Stimulated activated CD8-positive, alpha-beta memory T cell treated with anti-CD3 and anti-CD28 coated beads, Interleukin-12 subunit alpha, Interleukin-12 subunit beta, amount 100 ng/mL, for 4 hours (primary cell): ENCODE results near the gene ABLIM1.

Experiments
- DNase-seq: peaks from one replicate; pipeline ENCODE4 v3.0.0-alpha.2; 2020; ENCODE audit warnings: low read depth

The ABLIM1 gene

DNA sequence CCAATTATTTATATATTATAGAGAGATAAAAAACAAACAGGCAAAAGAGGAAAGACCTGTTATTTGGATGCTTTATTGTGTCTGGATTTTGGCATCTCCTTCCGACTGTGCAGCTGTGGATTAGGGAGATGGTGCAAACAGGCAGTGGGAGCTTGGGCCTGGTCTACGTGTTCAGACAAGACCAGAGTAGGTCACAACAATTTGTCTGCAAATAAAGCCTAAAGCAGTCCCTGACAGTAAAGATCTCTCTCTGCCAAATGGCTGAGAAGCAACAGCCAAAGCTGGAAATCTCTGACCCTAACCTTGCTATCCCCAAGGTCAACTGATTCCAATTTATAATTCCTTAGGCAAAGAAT is 82.0 kb downstream of the ABLIM1 start:
- no peak for DNase-seq

DNA sequence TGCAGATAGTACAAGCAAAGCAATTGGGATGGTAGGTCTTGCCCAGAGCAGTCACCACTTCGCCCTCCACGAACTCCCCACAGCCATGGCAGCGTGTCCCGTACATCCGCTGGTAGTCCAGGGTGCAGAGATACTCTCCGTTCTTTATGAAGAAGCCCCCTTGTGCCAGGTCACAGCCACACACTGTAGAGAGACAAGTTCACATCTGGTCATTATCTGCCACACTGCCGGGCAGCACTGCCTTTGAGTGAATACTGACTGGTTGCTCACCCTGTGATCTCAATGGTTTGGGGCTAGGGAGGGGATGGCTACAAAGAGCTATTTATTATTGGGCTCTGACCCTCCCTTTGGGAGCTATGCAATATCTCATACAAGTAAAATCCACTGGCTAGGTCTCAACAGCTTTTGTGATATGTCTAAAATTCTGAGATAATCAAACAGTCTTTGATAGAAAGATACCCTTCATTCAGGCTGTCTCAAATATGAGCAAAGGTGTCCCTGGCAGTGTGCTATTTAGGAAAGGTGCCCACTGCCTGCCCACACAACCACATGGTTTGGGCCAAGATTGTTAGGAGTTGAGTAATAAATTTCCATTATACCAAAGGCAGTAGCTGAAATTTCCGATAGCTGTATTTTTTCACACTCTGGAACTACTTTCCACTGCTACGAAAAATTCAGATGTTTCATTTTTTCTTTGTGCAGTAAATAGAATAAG is 82.5 kb downstream of the ABLIM1 start:
- no peak for DNase-seq

DNA sequence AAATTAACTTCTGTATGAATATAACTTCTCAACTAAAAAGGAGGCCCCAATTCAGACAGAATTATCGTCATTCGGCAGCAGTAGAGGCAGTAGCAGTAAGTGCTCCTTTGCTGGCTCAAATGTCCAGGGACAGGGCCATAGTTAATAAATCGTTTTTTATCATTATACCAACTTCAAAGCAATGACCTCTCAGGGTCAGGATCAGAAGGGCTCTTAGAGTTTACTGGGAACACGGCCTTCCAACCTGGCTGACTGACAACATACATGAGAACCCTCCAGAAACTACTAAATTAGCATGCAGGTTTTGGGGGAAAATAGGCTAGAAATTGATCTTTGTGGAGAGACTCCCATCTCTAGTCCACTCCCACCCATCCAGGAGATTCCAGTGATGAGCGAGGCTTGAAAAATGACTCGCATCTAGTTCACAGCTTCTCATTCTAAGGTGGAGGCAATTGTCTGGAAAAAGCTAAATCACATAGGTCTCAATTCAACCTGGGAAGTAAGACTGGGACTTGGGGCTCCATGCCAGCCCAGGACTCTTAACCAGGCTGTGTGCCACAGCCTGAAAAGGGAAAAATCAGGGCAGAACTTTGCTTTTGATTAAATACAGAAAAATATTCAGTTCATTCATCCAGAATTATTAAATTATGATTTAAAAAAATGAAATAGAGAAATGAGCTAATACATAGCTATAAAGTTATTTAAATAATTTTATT is 84.6 kb downstream of the ABLIM1 start:
- no peak for DNase-seq

DNA sequence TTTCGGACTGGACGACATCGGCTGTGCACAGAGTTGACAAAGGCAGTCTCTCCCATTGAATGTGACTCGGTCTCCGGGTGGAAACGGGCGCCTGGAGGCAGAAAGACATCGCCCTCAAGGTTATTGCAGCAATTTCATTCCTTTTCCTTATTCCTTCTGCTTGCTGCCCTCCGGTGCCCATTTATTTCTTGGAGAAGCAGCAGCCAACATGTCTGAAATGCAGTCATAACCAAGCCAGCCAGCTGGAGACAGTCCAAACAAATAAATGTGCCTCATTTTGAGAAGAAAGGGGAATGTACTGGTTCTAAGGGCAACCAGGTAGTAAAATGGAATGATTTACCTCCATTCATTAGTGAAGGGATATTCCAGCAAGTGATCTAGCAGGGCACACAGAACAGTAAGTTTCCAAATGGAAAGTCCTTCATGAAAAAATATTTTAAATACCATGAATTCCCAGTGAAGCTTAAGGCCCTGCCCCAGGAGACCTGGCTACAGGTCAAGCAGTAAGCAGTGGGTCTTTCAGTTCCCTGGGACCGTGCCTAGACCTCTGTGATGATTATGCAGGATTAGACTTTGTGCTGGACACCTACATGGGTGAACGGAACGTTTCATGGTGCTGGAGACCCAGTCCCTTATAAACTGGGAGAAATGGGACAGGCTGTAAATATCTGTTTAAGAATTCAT is 86.6 kb downstream of the ABLIM1 start:
- DNase-seq: no peak

DNA sequence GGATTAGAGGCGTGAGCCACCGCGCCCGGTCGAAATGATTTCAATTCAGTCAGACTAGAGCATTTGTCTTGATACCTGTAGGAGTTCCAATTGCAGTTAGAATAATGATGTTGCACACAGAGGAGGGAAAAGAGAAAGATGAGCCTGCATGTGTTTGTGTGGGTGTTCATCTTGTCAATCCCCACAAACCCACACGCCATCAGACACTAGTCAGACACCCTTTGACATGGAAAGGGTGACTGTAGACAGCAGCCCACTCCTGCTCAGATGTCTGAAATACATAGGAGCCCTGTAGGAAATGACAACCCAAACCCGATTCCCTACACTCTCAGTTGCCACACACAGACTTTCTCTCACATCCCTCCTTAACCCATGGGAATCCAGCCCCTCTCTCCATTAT is 92.0 kb downstream of the ABLIM1 start:
- no peak for DNase-seq

DNA sequence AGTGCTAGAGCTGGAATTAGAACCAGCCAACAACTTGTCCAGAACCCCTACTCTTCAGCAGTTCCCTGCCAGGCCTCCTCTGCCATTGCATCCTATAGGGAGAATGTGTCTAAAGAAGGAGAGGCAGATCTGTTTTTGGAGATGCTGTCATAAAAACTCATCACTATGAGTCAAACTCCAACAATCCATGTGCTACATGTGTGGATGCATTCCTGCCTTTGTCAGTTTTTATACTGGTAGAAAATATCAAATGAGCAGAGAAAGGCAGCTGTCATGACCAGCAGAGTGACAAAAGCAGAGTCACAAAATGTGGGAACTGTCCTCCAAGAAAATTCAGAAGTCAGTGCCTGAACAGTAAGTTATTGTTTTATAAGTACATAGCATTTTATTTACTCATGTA is 93.0 kb downstream of the ABLIM1 start:
- DNase-seq: no peak

DNA sequence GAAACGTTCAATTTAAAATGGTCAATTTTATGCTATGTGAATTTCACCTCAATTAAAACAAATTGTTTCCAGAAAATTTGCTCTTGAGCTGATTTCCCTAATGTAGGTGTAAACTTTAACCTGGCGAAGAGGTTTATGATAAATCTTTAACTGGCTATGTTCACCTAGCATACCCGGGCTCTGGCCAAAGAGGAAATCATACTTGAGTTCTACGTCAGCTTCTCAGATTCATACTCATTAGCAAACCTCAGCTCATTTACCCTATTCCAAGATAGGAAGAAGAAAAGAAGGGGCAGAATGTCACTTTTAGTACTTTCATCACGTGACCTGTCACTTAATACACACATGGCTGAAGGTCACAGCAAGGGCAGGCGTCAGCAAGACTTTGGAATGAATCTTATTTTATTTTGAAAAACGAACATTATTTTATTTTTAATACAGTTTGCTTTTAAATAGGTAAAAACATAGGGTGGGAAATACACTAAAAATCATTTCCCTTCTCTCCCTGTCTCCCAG is 97.0 kb downstream of the ABLIM1 start:
- DNase-seq: no peak

DNA sequence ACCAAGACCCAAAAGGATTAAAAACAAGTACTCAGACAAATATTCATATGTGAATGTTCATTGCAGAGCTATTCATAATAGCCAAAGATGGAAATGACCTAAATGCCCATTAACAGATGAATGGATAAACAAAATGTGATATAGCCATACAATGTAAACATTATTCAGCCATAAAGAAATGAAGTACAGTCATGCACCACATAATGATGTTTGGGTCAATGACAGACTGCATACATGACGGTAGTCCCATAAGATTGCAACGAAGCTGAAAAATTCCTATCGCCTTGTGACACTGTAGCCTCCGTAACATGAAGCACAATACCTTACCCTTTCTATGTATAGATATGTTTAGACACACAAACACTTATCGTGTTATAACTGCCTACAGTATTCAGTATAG is 97.9 kb downstream of the ABLIM1 start:
- no peak for DNase-seq

DNA sequence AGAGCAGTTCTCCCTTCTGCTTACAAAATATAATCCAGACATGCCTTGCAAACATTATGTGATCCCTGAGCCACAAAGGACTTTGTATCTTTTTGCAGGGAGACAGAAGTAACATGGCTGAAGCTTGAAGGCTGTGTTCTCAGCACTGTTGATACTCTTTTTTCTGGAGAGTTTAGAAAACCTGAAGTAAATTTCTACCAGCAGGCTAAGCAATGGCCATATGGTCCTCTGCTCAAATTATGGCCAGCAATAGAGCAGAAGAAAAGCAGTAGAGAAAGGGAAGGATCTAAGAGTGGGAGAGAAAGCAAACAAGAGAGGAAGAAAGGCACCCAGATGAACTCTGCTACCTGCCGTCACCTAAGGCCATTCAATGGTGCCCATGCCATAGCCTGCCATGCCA is 98.4 kb downstream of the ABLIM1 start:
- DNase-seq: no peak

DNA sequence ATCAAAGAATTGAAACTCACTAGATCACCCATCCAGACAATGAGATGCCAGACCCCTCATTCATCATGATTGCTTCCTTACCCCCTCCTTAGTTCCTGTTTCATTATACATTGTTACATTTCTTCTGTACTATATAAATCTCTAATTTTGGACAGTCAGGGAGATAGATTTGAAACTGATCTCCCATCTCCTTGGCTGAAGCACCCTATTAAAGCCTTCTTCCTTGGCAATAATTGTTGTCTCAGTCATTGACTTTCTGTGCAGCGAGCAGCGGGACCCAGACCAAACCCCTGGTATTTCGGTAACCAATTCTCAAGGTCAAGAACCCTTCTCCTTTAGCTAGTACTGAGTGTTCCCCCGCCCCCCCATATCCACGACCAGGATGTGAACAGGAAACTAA is 100.2 kb downstream of the ABLIM1 start:
- DNase-seq: no peak

DNA sequence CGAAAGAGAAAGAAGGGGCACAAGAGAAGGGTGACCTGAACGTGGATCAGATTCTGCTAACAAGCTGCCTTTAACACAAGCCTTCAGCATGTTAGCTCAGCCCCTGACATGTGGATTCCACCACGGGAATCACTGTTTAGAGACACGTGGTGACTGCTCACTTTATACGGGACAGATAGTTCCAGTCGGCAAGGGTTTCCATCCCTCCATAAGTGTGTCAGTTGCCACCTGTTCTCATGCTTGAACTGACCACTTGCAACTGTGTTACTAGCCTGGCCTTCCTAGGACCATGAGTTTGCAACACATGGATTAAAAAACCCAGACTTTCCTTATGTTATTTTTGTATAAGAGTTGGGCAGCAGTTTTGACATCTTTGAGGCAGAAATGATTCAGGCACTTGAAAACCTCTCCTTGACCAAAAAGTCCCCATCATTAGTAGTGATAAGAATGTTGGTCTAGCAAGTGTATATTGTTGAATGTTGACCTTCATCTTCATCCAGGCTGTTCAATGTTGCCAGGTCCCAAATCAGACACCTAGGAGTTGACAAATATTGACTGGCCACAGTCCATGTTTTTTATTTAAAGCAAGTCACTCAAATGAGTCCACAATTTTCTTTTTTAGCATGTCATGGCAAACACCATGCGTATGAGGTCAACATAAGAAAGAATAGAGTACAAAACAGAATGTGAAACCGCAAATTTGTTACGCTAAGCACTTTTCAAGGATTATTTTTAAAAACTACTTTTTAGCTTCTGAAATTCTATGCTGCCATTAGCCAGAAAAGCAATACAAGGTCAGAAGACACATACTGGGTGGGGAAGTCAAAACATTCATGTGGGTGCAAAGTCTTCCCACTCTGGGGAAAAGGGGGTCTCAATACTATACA is 101.6 kb downstream of the ABLIM1 start:
- no peak for DNase-seq

DNA sequence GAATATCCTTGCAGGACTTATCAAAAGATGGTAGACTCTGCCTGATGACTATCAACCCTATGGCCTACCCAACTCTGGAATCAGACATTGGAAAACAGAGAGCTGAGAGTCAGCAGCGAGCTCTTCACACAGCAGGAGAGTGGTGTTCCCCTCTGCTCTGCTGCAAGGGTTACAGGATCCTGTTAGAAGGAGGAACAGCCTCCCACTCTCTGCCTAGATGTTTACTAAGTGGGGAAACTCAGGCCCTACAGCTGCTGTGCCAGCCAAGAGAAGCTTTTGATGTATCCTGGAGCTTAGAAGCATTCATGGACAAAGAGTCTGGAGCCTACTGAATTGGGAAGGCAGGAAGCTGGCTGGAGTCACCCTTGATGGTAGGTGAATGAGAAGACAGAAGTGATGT is 104.6 kb downstream of the ABLIM1 start:
- DNase-seq: no peak

DNA sequence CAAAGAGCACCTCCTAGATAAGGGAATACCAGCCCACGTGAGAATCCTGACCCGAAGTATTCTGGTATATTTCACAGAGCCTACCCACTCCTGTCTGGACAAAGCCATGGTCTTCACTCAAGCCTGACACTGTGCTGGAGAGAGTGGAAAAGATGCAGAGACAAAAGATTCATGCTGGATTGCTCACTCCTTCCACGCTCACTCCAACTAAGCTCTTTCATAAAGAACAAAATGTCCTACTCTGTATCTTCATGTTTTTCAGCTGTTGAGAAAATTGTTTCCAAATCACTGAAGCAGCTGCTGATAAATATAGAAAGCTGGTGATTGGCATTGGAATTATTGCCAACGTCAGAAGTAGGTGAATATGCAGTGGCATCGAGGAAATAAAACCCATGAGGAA is 106.0 kb downstream of the ABLIM1 start:
- DNase-seq: no peak

DNA sequence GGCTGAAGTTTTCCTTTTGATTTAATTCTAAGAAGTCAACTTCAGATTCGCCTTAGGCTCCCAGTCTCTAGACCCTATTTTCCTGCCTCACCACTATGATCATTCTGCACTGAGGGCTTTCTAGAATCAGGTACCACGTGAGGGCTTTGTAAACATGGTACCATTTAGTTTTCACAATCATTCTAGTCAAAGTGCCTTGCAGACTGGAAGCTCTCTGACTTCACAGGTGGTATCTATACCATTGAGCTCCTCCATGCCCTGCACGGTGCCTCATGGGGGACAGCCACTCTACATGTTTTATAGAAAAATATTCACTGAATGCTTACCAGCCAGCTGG is 106.5 kb downstream of the ABLIM1 start:
- DNase-seq: no peak

DNA sequence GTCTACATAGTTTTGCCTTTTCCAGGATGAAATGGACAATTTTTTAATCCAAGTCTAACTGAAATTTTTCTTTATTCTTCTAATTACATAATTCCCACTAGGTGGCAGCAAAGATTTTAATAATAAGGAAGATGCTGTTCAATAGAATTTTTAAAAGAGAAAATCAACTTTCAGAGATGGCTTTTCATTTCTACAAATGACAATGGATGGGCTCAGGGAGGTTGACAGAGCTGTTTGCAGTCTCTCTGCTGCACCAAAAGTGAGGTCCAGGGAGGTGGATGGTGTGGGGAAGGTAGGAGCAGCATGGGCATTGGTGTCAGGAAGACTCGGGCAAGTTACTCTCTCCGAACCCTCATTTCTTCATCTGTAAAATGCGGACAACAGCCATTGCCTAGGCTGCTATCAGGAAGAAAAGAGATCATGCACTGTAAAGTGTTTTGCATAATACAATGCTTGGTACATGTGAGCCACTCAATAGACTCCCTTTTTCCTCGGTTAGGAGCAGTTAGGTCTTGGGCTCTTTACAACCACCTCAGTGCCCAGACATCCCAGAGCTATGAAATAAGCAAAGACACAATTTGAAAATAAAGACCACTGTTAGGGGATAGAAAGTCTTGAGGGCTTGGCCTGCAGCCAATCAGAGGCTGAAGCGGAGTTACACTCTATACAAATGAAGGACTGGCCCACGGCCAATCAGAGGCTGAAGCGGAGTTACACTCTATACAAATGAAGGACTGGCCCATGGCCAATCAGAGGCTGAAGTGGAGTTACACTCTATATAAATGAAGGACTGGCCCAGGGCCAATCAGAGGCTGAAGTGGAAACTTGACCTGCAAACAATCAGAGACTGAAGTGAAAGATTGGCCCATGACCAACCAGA is 107.1 kb downstream of the ABLIM1 start:
- DNase-seq: no peak

DNA sequence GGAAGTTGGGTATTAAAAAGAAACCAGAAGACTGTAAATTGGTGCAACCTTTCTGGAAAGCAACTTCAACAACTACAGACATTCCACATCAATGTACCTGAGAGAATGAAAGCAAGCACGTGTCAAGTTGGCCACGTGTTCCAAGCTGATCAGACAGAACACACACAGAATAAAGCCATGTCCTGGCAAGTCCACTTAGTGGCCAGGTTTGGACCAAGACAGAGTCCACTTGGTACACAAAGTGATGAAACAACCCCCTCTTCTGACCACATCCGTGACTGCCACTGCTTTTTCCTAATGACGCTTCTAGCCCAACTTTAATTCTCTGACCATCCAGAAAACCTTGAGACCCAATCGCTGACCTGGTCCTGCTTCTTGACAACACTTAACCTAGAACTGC is 109.4 kb downstream of the ABLIM1 start:
- DNase-seq: no peak

DNA sequence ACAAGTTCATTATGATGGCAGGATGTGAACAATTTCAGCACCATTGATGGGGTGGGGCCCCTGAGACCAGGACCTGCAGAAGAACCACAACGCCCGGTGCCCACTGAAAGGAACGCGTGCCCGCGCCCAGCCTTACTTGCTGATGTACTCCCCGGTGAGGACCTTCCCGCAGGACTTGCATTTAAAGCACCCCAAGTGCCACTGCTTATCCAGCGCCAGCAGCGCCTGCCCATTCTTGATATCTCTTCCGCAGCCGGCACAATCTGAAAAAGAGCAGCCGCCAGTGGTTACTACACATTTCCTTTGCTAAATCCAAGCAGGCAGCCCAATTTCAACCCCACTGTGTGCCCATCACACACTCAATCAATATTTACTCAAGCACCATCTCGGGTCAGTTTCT is 110.6 kb downstream of the ABLIM1 start:
- DNase-seq: no peak

DNA sequence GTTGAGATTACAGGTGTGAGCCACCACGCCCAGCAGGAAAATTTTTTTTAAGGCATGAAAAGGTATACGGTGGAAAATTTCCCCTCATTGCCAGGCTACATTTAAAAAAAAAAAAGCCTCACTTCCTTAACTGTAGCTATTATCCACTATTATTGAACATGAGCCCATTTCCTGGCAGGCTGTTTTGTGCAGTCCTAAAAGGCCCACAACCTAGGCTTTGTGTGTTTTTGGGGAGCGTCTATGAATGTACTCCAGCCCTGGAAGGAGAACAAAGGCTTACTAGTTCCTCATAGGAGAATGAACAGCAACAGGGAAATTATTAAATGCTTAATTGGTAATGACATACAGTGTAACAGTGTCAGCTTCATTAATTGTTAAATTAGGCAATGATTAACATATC is 111.0 kb downstream of the ABLIM1 start:
- DNase-seq: no peak

DNA sequence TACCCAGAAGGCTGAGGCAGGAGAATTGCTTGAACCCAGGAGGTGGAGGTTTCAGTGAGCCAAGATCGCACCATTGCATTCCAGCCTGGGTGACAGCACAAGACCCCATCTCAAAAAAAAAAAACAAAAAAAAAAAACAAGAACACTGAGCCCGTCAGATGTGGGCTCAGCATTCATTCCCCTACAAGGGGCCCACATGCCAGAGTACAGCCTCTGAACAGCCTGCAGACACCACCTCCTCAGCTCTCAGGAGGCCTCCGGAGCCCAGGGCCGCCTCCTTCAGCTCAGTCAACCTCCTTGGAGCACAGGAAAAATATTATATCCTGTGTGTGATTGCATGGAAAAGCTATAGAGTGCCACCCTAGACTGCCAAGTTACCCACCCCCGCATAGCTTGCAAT is 112.3 kb downstream of the ABLIM1 start:
- DNase-seq: no peak

DNA sequence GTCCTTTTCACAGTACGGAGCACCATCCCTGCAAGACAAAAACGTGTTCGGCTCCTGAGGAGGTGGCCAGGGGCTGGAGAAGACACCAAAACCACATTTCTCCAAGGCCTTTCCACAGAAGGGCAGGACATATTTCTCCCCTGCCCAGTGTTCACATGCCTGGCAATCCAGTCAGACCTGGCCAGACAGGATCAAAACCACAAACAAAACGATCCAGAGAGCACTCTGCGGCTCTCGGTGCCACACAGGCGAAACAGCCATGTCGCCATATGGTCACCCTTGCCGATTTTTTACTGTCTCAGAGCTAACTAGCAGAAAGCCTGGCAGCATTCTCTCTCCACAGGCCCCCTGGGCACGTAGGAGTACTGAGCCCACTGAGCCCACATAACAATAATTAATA is 113.0 kb downstream of the ABLIM1 start:
- no peak for DNase-seq

DNA sequence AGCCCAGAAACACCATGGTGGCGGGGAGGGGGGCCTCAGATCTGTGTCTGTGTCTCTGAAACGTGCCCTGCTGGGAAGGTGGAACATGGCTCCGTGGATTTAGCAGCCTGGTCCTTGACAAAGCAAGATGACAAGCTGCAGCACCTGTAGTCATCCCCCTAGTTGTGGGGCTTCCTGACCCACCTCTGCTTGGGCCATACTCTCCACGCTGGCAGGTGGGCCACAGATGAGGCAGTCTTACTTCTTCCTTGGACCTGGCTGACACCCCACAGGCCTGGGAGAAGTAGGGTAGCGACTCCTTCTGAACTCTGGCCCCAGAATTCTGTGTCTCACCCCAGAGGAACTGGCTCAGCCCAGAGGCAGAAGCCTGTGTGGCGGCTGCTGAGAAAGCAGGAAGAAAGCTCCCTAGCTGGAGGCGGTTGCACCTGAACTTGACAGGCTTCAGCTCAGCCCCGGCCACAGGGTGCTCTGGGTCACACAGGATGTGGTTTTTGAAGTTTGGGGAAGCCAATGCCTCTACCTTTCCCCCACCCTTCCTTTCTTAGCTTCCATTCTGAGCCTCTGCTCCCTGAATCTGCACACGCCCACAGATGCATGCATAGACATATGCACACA is 113.9 kb downstream of the ABLIM1 start:
- peak; percentile 33 for DNase-seq
